H1 (cell line): ENCODE measurements around the gene POF1B. TPM values are rescaled to one million over a fixed set of nuclear protein-coding genes. Genes with fewer than 3 reads are reported as not detected.
A peak's percentile ranks its signal among the peaks of the same experiment; 100 is the strongest.

Experiments
- CBX5 ChIP-seq: fragments of 300-800, 300-1000 bp; sonication (generic); IDR thresholded peaks from 2 replicates; pipeline ENCODE4 v1.7.1; 2016; ENCODE audit warnings: antibody characterized with exemption, low read length, low read depth
- KDM4A ChIP-seq: IDR thresholded peaks from one replicate; pipeline ENCODE4 v1.7.1; 2012; ENCODE audit warnings: low read depth, mild to moderate bottlenecking, moderate library complexity, low read length, inconsistent platforms; ENCODE audit not compliant: severe bottlenecking
- MAFK ChIP-seq: IDR thresholded peaks from 2 replicates; pipeline ENCODE4 v1.6.1; 2012; ENCODE audit warnings: low read depth, mild to moderate bottlenecking, improper control_type of control experiment, low read length
- NRF1 ChIP-seq: IDR thresholded peaks from 2 replicates; pipeline ENCODE4 v1.6.1; 2011; ENCODE audit warnings: mild to moderate bottlenecking, low read depth, low read length, improper control_type of control experiment
- POU5F1 ChIP-seq: IDR thresholded peaks from 2 replicates; pipeline ENCODE4 v1.6.1; 2011; ENCODE audit warnings: low read depth, mild to moderate bottlenecking, low read length, moderate library complexity
- RBBP5 ChIP-seq: IDR thresholded peaks from 2 replicates; pipeline ENCODE4 v1.7.1; 2012; ENCODE audit warnings: low read depth, mild to moderate bottlenecking, inconsistent platforms, low read length, moderate library complexity, borderline replicate concordance
- TCF12 ChIP-seq: IDR thresholded peaks from 2 replicates; pipeline ENCODE4 v1.6.1; 2011; ENCODE audit warnings: low read depth, mild to moderate bottlenecking, low read length
- TEAD4 ChIP-seq: IDR thresholded peaks from 2 replicates; pipeline ENCODE4 v1.6.1; 2012; ENCODE audit warnings: low read depth, low read length, inconsistent platforms, mixed read lengths
- YY1 ChIP-seq: IDR thresholded peaks from 2 replicates; pipeline ENCODE4 v1.6.1; 2011; ENCODE audit warnings: low read depth, mild to moderate bottlenecking, low read length
- polyA plus RNA-seq, 7 experiments: library from polyadenylated mRNA; depleted of rRNA in 3 of 7; stranded (reverse) in 5 of 7; unstranded in 2 of 7; fragments of >200 nt in 5 of 7; fragments of 200-250 nt in 2 of 7; gene quantifications; 1 replicate in 5 of 7; 2 replicates in 1 of 7; 4 replicates in 1 of 7; pipeline versions ENCODE4 v1.2.1 to v1.2.3, GENCODE V29; 2011 to 2013; ENCODE audit warnings: missing spikeins in 2 of 7, mixed read lengths in 2 of 7
- total RNA-seq: library from RNA; stranded (reverse); fragmentation: NEBNext Ultra II Directional; extraction: Animal tissue kit (Norgen Biotek cat#: 25700); gene quantifications from 2 replicates; pipeline ENCODE4 v1.2.1, GENCODE V29; 2021
- TF ChIP-seq, protein P1 (sequence below): fragments of 300-600 bp; sonication (generic); IDR thresholded peaks from 2 replicates; pipeline ENCODE4 v1.7.1; 2012; ENCODE audit warnings: low read length, moderate library complexity, mild to moderate bottlenecking, inconsistent platforms; ENCODE audit not compliant: insufficient replicate concordance

POF1B gene
- total and polyA plus RNA-seq, 2 of the 8 experiments (the other 6 are each of a cell fraction or from before 2014, with no cell fraction given), result not detected

DNA sequence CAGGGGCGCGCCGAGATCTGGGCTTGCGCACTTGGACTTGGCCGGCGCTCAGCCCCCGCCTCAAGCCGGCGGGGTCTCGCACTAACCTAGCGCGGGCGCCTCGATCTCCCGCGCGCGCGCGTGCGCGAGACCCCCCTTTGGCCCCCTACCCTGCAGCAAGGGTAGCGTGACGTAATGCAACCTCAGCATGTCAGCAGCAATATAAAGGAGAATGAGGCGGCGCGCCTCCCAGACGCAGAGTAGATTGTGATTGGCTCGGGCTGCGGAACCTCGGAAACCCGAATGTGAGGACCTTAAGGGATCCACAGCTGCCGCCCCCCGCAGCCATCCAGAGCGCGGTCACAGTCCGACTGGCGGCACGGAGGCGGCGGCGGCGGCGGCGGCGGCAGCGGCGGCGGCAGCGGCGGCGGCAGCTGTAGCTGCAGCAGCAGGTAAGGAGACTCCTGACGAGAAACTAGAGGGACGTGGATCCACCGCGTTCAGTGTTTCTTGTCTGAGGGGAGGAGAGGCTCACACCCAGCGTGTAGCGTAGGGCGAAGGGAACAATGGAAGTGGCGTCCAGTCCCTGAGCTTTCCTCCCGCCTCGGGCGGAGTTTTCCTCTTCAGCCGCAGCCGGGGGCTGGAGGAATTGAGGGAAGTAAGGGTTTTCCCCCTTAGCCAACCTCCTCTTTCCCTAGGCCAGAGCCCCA lies 135.6 kb downstream of the POF1B start, which contains the start of the genes SATL1 and ZNF711 (continued):
- TF ChIP-seq NRF1 (peak; percentile 47), KDM4A (no peak), RBBP5 (peak; percentile 72; the same call in 1 of the 2 replicates), MAFK (peak; percentile 14; the same call in 1 of the 2 replicates), TCF12 (no peak), CBX5 (no peak), TEAD4 (no peak), YY1 (no peak), POU5F1 (no peak)
- TF ChIP-seq, protein P1, sequence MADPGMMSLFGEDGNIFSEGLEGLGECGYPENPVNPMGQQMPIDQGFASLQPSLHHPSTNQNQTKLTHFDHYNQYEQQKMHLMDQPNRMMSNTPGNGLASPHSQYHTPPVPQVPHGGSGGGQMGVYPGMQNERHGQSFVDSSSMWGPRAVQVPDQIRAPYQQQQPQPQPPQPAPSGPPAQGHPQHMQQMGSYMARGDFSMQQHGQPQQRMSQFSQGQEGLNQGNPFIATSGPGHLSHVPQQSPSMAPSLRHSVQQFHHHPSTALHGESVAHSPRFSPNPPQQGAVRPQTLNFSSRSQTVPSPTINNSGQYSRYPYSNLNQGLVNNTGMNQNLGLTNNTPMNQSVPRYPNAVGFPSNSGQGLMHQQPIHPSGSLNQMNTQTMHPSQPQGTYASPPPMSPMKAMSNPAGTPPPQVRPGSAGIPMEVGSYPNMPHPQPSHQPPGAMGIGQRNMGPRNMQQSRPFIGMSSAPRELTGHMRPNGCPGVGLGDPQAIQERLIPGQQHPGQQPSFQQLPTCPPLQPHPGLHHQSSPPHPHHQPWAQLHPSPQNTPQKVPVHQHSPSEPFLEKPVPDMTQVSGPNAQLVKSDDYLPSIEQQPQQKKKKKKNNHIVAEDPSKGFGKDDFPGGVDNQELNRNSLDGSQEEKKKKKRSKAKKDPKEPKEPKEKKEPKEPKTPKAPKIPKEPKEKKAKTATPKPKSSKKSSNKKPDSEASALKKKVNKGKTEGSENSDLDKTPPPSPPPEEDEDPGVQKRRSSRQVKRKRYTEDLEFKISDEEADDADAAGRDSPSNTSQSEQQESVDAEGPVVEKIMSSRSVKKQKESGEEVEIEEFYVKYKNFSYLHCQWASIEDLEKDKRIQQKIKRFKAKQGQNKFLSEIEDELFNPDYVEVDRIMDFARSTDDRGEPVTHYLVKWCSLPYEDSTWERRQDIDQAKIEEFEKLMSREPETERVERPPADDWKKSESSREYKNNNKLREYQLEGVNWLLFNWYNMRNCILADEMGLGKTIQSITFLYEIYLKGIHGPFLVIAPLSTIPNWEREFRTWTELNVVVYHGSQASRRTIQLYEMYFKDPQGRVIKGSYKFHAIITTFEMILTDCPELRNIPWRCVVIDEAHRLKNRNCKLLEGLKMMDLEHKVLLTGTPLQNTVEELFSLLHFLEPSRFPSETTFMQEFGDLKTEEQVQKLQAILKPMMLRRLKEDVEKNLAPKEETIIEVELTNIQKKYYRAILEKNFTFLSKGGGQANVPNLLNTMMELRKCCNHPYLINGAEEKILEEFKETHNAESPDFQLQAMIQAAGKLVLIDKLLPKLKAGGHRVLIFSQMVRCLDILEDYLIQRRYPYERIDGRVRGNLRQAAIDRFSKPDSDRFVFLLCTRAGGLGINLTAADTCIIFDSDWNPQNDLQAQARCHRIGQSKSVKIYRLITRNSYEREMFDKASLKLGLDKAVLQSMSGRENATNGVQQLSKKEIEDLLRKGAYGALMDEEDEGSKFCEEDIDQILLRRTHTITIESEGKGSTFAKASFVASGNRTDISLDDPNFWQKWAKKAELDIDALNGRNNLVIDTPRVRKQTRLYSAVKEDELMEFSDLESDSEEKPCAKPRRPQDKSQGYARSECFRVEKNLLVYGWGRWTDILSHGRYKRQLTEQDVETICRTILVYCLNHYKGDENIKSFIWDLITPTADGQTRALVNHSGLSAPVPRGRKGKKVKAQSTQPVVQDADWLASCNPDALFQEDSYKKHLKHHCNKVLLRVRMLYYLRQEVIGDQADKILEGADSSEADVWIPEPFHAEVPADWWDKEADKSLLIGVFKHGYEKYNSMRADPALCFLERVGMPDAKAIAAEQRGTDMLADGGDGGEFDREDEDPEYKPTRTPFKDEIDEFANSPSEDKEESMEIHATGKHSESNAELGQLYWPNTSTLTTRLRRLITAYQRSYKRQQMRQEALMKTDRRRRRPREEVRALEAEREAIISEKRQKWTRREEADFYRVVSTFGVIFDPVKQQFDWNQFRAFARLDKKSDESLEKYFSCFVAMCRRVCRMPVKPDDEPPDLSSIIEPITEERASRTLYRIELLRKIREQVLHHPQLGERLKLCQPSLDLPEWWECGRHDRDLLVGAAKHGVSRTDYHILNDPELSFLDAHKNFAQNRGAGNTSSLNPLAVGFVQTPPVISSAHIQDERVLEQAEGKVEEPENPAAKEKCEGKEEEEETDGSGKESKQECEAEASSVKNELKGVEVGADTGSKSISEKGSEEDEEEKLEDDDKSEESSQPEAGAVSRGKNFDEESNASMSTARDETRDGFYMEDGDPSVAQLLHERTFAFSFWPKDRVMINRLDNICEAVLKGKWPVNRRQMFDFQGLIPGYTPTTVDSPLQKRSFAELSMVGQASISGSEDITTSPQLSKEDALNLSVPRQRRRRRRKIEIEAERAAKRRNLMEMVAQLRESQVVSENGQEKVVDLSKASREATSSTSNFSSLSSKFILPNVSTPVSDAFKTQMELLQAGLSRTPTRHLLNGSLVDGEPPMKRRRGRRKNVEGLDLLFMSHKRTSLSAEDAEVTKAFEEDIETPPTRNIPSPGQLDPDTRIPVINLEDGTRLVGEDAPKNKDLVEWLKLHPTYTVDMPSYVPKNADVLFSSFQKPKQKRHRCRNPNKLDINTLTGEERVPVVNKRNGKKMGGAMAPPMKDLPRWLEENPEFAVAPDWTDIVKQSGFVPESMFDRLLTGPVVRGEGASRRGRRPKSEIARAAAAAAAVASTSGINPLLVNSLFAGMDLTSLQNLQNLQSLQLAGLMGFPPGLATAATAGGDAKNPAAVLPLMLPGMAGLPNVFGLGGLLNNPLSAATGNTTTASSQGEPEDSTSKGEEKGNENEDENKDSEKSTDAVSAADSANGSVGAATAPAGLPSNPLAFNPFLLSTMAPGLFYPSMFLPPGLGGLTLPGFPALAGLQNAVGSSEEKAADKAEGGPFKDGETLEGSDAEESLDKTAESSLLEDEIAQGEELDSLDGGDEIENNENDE, result no peak
